K562 (cell line): ENCODE measurements around the gene CCDC148. TPM values are rescaled to one million over a fixed set of nuclear protein-coding genes. Genes with fewer than 3 reads are reported as not detected.

ENCODE experiments used
- ATAC-seq: fragments of 200-7000 bp; cut with Tn5 transposase; 3 replicates; pipeline ENCODE4 v1.9.1; 2020; ENCODE audit warnings: moderate library complexity
- BruUV-seq: library from RNA; stranded (reverse); fragments of 400-500 nt; replicated peaks from 2 replicates; lab custom pipeline; 2021; lab: Mats Ljungman, UMichigan
- CTCF ChIA-PET: fragments of 300-600 bp; formaldehyde crosslinking; extraction: SDS; loops from one replicate; lab custom pipeline; 2021; ENCODE audit warnings: low intra/inter-chr PET ratio; lab: Yijun Ruan, JAX
- POLR2A ChIA-PET: fragments of 300-600, 350-650 bp; sonication (Branson Sonifier 250); formaldehyde crosslinking; extraction: SDS; loops from one replicate; lab custom pipeline; 2021; ENCODE audit warnings: antibody characterized with exemption, inconsistent platforms; lab: Yijun Ruan, JAX
- DNase-seq, 4 experiments: peaks; one replicate each; pipeline versions ENCODE4 v3.0.0 to v3.0.0-alpha.2; 2011 to 2018; ENCODE audit warnings: low spot score in 3 of 4, mixed read lengths in 3 of 4; ENCODE audit errors: extremely low read depth in 1 of 4
- FAIRE-seq: peaks from 2 replicates; lab custom pipeline; 2011; peaks lifted over from hg19 to GRCh38; lab: Jason Lieb, UNC
- H2AFZ ChIP-seq: 2 replicates; pipeline ENCODE4 v1.6.0; 2011; ENCODE audit warnings: low read depth, low read length, control low read depth, inconsistent platforms
- H3K27ac ChIP-seq: fragments of 200-600 bp; 3 replicates; pipeline ENCODE4 v1.8.0; 2011; ENCODE audit warnings: low read depth, mild to moderate bottlenecking, control low read depth, inconsistent platforms, low read length, moderate library complexity, mixed read lengths; ENCODE audit errors: extremely low read depth
- H3K27me3 ChIP-seq, 2 experiments: fragments of 300-600 bp in 1 of 2; 2 replicates in 1 of 2; 3 replicates in 1 of 2; pipeline versions ENCODE4 v1.6.0 to v1.8.0; 2011; ENCODE audit warnings: inconsistent platforms in 2 of 2, low read length in 2 of 2, mild to moderate bottlenecking in 1 of 2, mixed read lengths in 1 of 2, moderate library complexity in 1 of 2; ENCODE audit not compliant: control insufficient read depth in 2 of 2, insufficient read depth in 2 of 2
- H3K36me3 ChIP-seq: fragments of 300-600 bp; 3 replicates; pipeline ENCODE4 v1.8.0; 2011; ENCODE audit warnings: mild to moderate bottlenecking, low read length, inconsistent platforms; ENCODE audit not compliant: control insufficient read depth, insufficient read depth
- H3K4me1 ChIP-seq, 2 experiments: fragments of 200-600 bp in 1 of 2; replicated peaks in 1 of 2; 2 replicates in 1 of 2; 3 replicates in 1 of 2; pipeline versions ENCODE4 v1.5.1 to v1.8.0; 2011; ENCODE audit warnings: inconsistent platforms in 2 of 2, low read length in 2 of 2, mild to moderate bottlenecking in 1 of 2, mixed read lengths in 1 of 2, moderate library complexity in 1 of 2; ENCODE audit not compliant: control insufficient read depth in 2 of 2, insufficient read depth in 2 of 2
- H3K4me2 ChIP-seq: 2 replicates; pipeline ENCODE4 v1.6.1; 2011; ENCODE audit warnings: low read length, control low read depth, inconsistent platforms, mixed read lengths; ENCODE audit not compliant: insufficient read depth
- H3K4me3 ChIP-seq: fragments of 200-600 bp; sonication (generic), shearing (Covaris generic); 2 replicates; pipeline ENCODE4 v1.5.1; 2016; ENCODE audit warnings: control low read depth, inconsistent platforms
- H3K79me2 ChIP-seq: fragments of 200-600 bp; 3 replicates; pipeline ENCODE4 v1.8.0; 2011; ENCODE audit warnings: low read length, inconsistent platforms; ENCODE audit not compliant: control insufficient read depth, insufficient read depth
- H3K9ac ChIP-seq, 2 experiments: 2 replicates each; pipeline versions ENCODE4 v1.6.0 to v1.6.1; 2011; ENCODE audit warnings: low read depth in 2 of 2, low read length in 2 of 2, control low read depth in 1 of 2, inconsistent platforms in 1 of 2, mild to moderate bottlenecking in 1 of 2, mixed read lengths in 1 of 2; ENCODE audit not compliant: insufficient read depth in 1 of 2
- H3K9me1 ChIP-seq: one replicate; pipeline ENCODE4 v1.6.0; 2011; ENCODE audit warnings: inconsistent platforms, mild to moderate bottlenecking, low read length, moderate library complexity; ENCODE audit not compliant: control insufficient read depth, insufficient read depth
- H3K9me3 ChIP-seq: replicated peaks from 2 replicates; pipeline ENCODE4 v1.5.1; 2011; ENCODE audit warnings: low read depth, low read length, inconsistent platforms; ENCODE audit not compliant: control insufficient read depth, insufficient read depth
- H4K20me1 ChIP-seq: replicated peaks from 2 replicates; pipeline ENCODE4 v1.6.1; 2011; ENCODE audit warnings: low read length, inconsistent platforms, mixed read lengths; ENCODE audit not compliant: control insufficient read depth, insufficient read depth
- ARID1B ChIP-seq: fragments of 450-650 bp; IDR thresholded peaks from 2 replicates; pipeline ENCODE4 v1.6.1; 2016; ENCODE audit warnings: antibody characterized with exemption, mild to moderate bottlenecking, inconsistent platforms
- CCAR2 ChIP-seq: fragments of 200-400 bp; formaldehyde crosslinking; IDR thresholded peaks from 2 replicates; pipeline ENCODE4 v1.6.1; 2017; ENCODE audit warnings: mild to moderate bottlenecking, low read depth, low read length
- HDAC2 ChIP-seq: fragments of 450-650 bp; IDR thresholded peaks from 2 replicates; pipeline ENCODE4 v1.6.1; 2016; ENCODE audit warnings: mild to moderate bottlenecking
- HNRNPL ChIP-seq: fragments of 200-400 bp; formaldehyde crosslinking; IDR thresholded peaks from 2 replicates; pipeline ENCODE4 v1.6.1; 2017; ENCODE audit warnings: low read depth, mild to moderate bottlenecking, low read length
- JUN ChIP-seq, 2 experiments: sonication (generic) in 1 of 2; formaldehyde crosslinking in 1 of 2; IDR thresholded peaks; 2 replicates each; pipeline versions ENCODE4 v1.6.1 to v1.8.0; 2012 to 2022; ENCODE audit warnings: borderline replicate concordance in 2 of 2, mild to moderate bottlenecking in 2 of 2, improper control_type of control experiment in 1 of 2, low read depth in 1 of 2, low read length in 1 of 2, missing genetic modification reagents in 1 of 2
- JUND ChIP-seq, 2 experiments: IDR thresholded peaks; 2 replicates in 1 of 2; 3 replicates in 1 of 2; pipeline ENCODE4 v1.6.1; 2011; ENCODE audit warnings: borderline replicate concordance in 2 of 2, low read depth in 2 of 2, low read length in 2 of 2, improper control_type of control experiment in 1 of 2, missing biosample characterization in 1 of 2, missing genetic modification characterization in 1 of 2, missing genetic modification reagents in 1 of 2
- PKNOX1 ChIP-seq: fragments of 450-650 bp; IDR thresholded peaks from 2 replicates; pipeline ENCODE4 v1.6.1; 2016
- TRIM24 ChIP-seq, 2 experiments: fragments of 450-650 bp; IDR thresholded peaks; 2 replicates each; pipeline ENCODE4 v1.6.1; 2016
- TRIM25 ChIP-seq: fragments of 450-650 bp; IDR thresholded peaks from 2 replicates; pipeline ENCODE4 v1.7.0; 2016; ENCODE audit warnings: borderline replicate concordance
- ZNF143 ChIP-seq: sonication (generic); formaldehyde crosslinking; IDR thresholded peaks from 2 replicates; pipeline ENCODE4 v1.9.0; 2022; ENCODE audit warnings: mild to moderate bottlenecking, missing genetic modification reagents
- ZNF384 ChIP-seq: IDR thresholded peaks from 2 replicates; pipeline ENCODE4 v1.6.1; 2012; ENCODE audit warnings: low read depth, low read length, improper control_type of control experiment
- ZNF512 ChIP-seq: IDR thresholded peaks from 2 replicates; pipeline ENCODE4 v1.6.1; 2016; ENCODE audit warnings: missing genetic modification characterization, missing compliant biosample characterization
- ZNF57 ChIP-seq: fragments of 450-650 bp; formaldehyde crosslinking; IDR thresholded peaks from 2 replicates; pipeline ENCODE4 v1.4.0; 2020; ENCODE audit warnings: mild to moderate bottlenecking, moderate library complexity
- in situ Hi-C: fragments of 300-500 bp; cut with MboI; formaldehyde crosslinking; loops from 4 replicates; pipeline ENCODE4 v1.15.0; 2018; ENCODE audit warnings: inconsistent platforms, mixed read lengths
- intact Hi-C: fragments of 100-400 bp; cut with micrococcal nuclease; formaldehyde crosslinking; loops from 2 replicates; pipeline ENCODE4 v1.14.2; 2022
- polyA plus RNA-seq, 8 experiments: library from polyadenylated mRNA; depleted of rRNA in 4 of 8; stranded (reverse) in 5 of 8; unstranded in 3 of 8; fragments of >200 nt; fragmentation: Nextera tagmentation in 2 of 8; fragmentation: Illumina TruSeq in 1 of 8; extraction: Ambion mirVana in 2 of 8; extraction: Trizol in 1 of 8; gene quantifications; 2 replicates each; pipeline versions ENCODE4 v1.2.1 to v1.2.3, GENCODE V29; 2011 to 2014; ENCODE audit warnings: inconsistent platforms in 1 of 8, missing spikeins in 1 of 8
- total RNA-seq, 7 experiments: library from RNA; depleted of rRNA in 6 of 7; stranded (reverse); fragments of >200 nt in 6 of 7; fragmentation: Illumina TruSeq in 2 of 7; extraction: Trizol in 2 of 7; gene quantifications; 2 replicates each; pipeline versions ENCODE4 v1.2.1 to v1.2.3, GENCODE V29; 2011 to 2021; ENCODE audit warnings: low replicate concordance in 1 of 7

Gene CCDC148
- total and polyA plus RNA-seq, 9 of the 15 experiments (the other 6 are each of a cell fraction or from before 2014, with no cell fraction given) = 0.10 to 1.4 (median 0.65) TPM

- BruUV-seq = no TSS peak
- intact Hi-C loops (no loop called here), in situ Hi-C loops (no loop called here)
- H3K4me2 ChIP-seq = no peak overlapping the region
- no peak overlapping the region for H3K9ac ChIP-seq
- H2AFZ ChIP-seq = no peak overlapping the region
- no peaks in the 10 kb centered on the region for H4K20me1 ChIP-seq
- peaks cover 0 to 8% of the 10 kb centered on the region in 2 experiments; a peak in 2 of 5 replicates for H3K4me1 ChIP-seq
- DNase-seq (no peak), FAIRE-seq (no peak), ATAC-seq (no peak)
- POLR2A ChIA-PET = interaction anchor here (1.2 kb wide), 1 partner anchor 26 kb away, joined by 4 read pairs; the partner anchor contains the start of genes CCDC148 and PKP4
- no peak overlapping the region for H3K4me3 ChIP-seq
- TF ChIP-seq TRIM25 = no peak
- no peak for TF ChIP-seq CCAR2
- no peak for TF ChIP-seq ZNF143 (CRISPR knock-in tag)
- no peak for TF ChIP-seq HNRNPL
- TF ChIP-seq ZNF512 (tag) = no peak
- peak; percentile 33; the same call in 1 of the 2 replicates for TF ChIP-seq JUND (IDR thresholded peaks at IDR 0.05; ENCODE audit: borderline replicate concordance, low read depth, low read length)
- TF ChIP-seq JUND (tag; IDR thresholded peaks at IDR 0.05; ENCODE audit: borderline replicate concordance, low read depth, low read length) = no peak
- no peak for TF ChIP-seq ZNF57 (CRISPR knock-in tag)
- peak; percentile 20; the same call in 1 of the 2 replicates for TF ChIP-seq JUN (IDR thresholded peaks at IDR 0.05; ENCODE audit: borderline replicate concordance, low read depth, low read length)
- TF ChIP-seq JUN (CRISPR knock-in tag; IDR thresholded peaks at IDR 0.05; ENCODE audit: borderline replicate concordance) = no peak
- 0 out of 2 replicates have a peak, but pooled peaks have one; percentile 25 for TF ChIP-seq ARID1B
- no peak for TF ChIP-seq TRIM24 (IDR thresholded peaks at IDR 0.05)
- no peak for TF ChIP-seq PKNOX1
- no peak for TF ChIP-seq HDAC2
- peak; percentile 58; the same call in 1 of the 2 replicates for TF ChIP-seq ZNF384
- H3K27ac ChIP-seq = no peak overlapping the region
- CTCF ChIA-PET = no interaction called here
- H3K79me2 ChIP-seq = peaks cover 75% of the 10 kb centered on the region
- no peaks in the 10 kb centered on the region for H3K27me3 ChIP-seq
- H3K9me1 ChIP-seq = no peaks in the 10 kb centered on the region
- peaks cover 2% of the 10 kb centered on the region; the same call in 1 of the 3 replicates for H3K36me3 ChIP-seq
- H3K9me3 ChIP-seq = no peaks in the 10 kb centered on the region
Observed at GRCh38 chr2:158482594-158482993, 26.0 kb upstream of the CCDC148 start.
